ENCODE results near the gene SULT1C4. TPM values are rescaled to one million over a fixed set of nuclear protein-coding genes. Genes with fewer than 3 reads are reported as not detected.

Gene SULT1C4
- total and polyA plus RNA-seq, 2 experiments from 2014 or later = 0.87 to 2.1 TPM

- H3K4me3 ChIP-seq = no peak overlapping the region
- Mint-ChIP-seq H3K27ac (no peak overlapping the region), H3K36me3 (ENCODE audit: low read depth) (peaks cover 40% of the 10 kb centered on the region), H3K4me3 (no peak overlapping the region), H3K4me1 (peaks cover 14% of the 10 kb centered on the region; the same call in 1 of the 3 replicates), H3K9me3 (peaks cover 47% of the 10 kb centered on the region), H3K27me3 (ENCODE audit: insufficient read depth, low read depth, poor library complexity) (no peaks in the 10 kb centered on the region)
- peaks cover 11% of the 10 kb centered on the region; the same call in 1 of the 2 replicates for H3K36me3 ChIP-seq (ENCODE audit: insufficient read depth)
- no peak overlapping the region for H3K4me2 ChIP-seq
- H3F3A ChIP-seq (replicated peaks; ENCODE audit: low read depth) = no peaks in the 10 kb centered on the region
- no peaks in the 10 kb centered on the region for H3K79me2 ChIP-seq (replicated peaks; ENCODE audit: insufficient read depth)
- ATAC-seq (no peak), DNase-seq (ENCODE audit: low spot score) (no peak)
- no peak overlapping the region for H3K27ac ChIP-seq (ENCODE audit: low read depth)
- H3K9me2 ChIP-seq (ENCODE audit: insufficient read depth) = peaks cover 10% of the 10 kb centered on the region; the same call in 1 of the 2 replicates
- H3K27me3 ChIP-seq (ENCODE audit: insufficient read depth) = no peaks in the 10 kb centered on the region
- TF ChIP-seq JUNB (IDR thresholded peaks at IDR 0.05; ENCODE audit: unreplicated experiment) (no peak), ETS1 (IDR thresholded peaks at IDR 0.05) (no peak), EZH2 (IDR thresholded peaks at IDR 0.05; ENCODE audit: low read depth, unreplicated experiment) (no peak), REST (IDR thresholded peaks at IDR 0.05; ENCODE audit: unreplicated experiment) (no peak), CREB1 (CRISPR knock-in tag; IDR thresholded peaks at IDR 0.05; ENCODE audit: low read depth) (no peak), ZNF114 (CRISPR knock-in tag; IDR thresholded peaks at IDR 0.05) (no peak), ZNF462 (CRISPR knock-in tag; IDR thresholded peaks at IDR 0.05) (no peak), ZNF331 (CRISPR knock-in tag; IDR thresholded peaks at IDR 0.05; ENCODE audit: low read depth) (no peak)
- no peaks in the 10 kb centered on the region for H4K20me1 ChIP-seq (replicated peaks; ENCODE audit: insufficient read depth)
- no peak overlapping the region for H2AFZ ChIP-seq
- H3K4me1 ChIP-seq (ENCODE audit: insufficient read depth) = 0 out of 2 replicates have a peak, but pooled peaks cover 11% of the 10 kb centered on the region
Observed at GRCh38 chr2:108404784-108405397, 27.1 kb downstream of the SULT1C4 start.

Data from GM23338 (cell line).